WI38 (cell line): ENCODE data around the gene MEX3D.

ENCODE experiments used
- H3K4me3 ChIP-seq: 2 replicates; pipeline ENCODE4 v1.5.1; 2011; ENCODE audit warnings: low read depth, mild to moderate bottlenecking, control low read depth, low read length
- CTCF ChIP-seq: IDR thresholded peaks from 2 replicates; pipeline ENCODE4 v1.5.1; 2012; ENCODE audit warnings: low read depth, mild to moderate bottlenecking, control low read depth, low read length

Gene MEX3D

GRCh38 chr19:1606138-1606651 lies 38.1 kb upstream of the MEX3D start:
- no peak for TF ChIP-seq CTCF
- peak overlapping the region; percentile 97 for H3K4me3 ChIP-seq

- peak within 1 kb of the TSS; percentile 97 for H3K4me3 ChIP-seq
- peak; percentile 45 for TF ChIP-seq CTCF
Measured at GRCh38 chr19:1605236-1606137, 37.4 kb upstream of the MEX3D start, which contains the start of gene UQCR11. Gene UQCR11 (minus strand): TSS chr19:1605462. CDS start chr19:1605409, 53 bp downstream.

GRCh38 chr19:1602091-1602707 lies 34.1 kb upstream of the MEX3D start:
- TF ChIP-seq CTCF = no peak
- no peak overlapping the region for H3K4me3 ChIP-seq

GRCh38 chr19:1601613-1602064 lies 33.5 kb upstream of the MEX3D start:
- TF ChIP-seq CTCF = 0 out of 2 replicates have a peak, but pooled peaks have one; percentile 4
- no peak overlapping the region for H3K4me3 ChIP-seq

GRCh38 chr19:1599460-1599846 lies 31.3 kb upstream of the MEX3D start:
- no peak for TF ChIP-seq CTCF

GRCh38 chr19:1598777-1599459 lies 30.8 kb upstream of the MEX3D start:
- TF ChIP-seq CTCF = no peak
- no peak overlapping the region for H3K4me3 ChIP-seq

More at GRCh38 chr19:1599460-1599846, 31.3 kb upstream of the MEX3D start:
- no peak overlapping the region for H3K4me3 ChIP-seq

GRCh38 chr19:1593501-1593772 lies 25.3 kb upstream of the MEX3D start:
- no peak for TF ChIP-seq CTCF
- H3K4me3 ChIP-seq = peak overlapping the region; percentile 67
